COLO668 (cell line): ENCODE results near the gene ROMO1.
"Not testable (repeated sequence)": the region's sequence is repeated elsewhere in the genome, so short reads cannot be mapped to it uniquely, and the experiment has no call there.

ENCODE experiments used
- DNase-seq: peaks from one replicate; lab custom pipeline; 2025; ENCODE audit not compliant: unreplicated experiment; lab: John Stamatoyannopoulos, UW

The ROMO1 gene

DNA sequence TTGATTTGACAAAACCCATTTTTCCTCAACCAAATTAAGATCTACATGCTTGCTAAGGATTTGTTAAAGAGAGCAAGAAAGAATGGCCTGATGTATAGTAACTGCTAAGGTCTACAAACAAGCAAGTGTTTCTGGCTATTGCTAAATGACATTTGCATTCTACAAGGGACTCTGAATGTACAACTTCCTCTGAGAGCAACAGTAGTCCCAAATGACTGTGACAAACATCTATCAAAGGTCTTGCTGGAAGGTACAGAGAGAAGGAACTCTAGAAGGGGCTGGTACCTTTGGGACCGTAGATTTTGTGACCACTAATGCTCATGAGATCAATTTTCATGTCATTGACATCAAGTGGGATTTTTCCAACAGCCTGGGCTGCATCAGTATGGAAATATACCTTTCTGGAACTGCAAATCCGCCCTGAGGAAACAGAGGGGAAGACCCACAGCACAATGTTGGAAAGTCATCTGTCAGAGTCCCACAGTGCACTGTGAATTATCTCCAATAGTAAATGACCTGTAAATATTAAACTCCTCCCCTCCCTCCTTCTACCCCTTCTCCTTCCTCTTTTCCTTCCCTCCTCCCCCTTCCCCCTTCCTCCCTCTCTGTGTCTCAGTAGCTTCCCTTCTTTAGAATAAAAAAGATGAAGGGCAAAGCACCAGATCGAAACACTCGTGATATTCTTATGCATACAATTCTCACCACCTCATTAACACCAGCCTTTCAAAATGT lies 18.6 kb upstream of the ROMO1 start:
- DNase-seq = no peak

DNA sequence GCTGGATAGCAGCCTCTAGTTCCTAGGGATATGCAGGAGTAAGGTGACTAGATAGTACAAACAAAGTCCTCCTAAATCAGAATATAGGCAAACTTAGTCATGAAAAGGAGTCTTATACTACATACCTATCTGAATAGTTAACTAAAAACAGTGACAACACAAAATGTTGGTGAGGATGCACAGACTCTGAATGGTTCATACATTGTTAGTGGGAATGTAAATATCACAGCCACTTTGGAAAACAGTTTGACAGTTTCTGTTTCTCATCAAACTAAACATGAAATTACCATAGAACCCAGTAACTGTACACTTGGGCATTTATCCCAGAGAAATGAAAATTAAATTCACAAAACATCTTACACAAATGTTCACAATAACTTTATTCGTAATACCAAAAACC lies 17.2 kb upstream of the ROMO1 start:
- no peak for DNase-seq

DNA sequence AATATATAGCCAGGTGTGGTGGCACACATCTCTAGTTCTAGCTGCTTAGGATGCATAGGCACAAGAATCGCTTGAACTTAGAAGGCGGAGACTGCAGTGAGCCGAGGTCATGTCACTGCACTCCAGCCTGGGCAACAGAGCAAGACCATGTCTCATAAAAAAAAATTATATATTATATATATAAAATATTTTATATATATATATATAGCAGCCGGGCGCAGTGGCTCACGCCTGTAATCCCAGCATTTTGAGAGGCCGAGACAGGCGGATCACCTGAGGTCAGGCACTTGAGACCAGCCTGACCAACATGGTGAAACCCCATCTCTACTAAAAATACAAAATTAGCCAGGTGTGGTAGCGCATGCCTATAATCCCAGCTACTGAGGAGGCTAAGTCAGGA lies 13.8 kb upstream of the ROMO1 start:
- not testable (repeated sequence) for DNase-seq

DNA sequence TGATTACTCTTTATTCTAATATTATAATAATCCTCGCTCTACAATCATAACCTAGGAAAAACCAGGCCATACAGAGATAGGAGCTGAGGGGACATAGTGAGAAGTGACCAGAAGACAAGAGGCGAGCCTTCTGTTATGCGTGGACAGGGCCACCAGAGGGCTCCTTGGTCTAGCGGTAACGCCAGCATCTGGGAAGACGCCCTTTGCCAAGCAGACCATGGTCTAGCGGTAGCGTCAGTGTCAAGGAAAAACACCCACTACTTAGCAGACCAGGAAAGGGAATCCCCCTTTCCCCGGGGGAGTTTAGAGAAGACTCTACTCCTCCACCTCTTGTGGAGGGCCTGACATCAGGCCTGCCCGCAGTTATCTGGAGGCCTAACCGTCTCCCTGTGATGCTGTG lies 12.3 kb upstream of the ROMO1 start:
- not testable (repeated sequence) for DNase-seq

DNA sequence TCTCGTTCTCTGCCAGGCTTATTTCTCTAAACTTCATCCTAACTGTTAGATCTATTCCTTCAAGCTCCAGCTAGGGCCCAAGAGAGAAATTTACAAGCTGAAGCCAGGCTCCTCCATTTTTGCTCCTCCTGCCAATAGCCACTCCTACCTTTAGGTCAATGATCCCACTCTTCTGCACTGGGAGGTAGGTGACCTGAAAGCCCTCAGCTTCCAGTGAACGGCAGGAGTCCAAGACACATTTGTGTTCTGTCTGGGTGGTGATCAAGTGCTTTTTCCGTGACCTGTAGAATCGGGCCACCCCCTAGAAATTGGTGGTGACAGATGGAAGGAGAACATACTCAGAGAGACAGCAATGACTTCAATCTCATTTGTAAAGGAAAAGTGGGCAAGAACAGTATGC lies 8.9 kb upstream of the ROMO1 start:
- no peak for DNase-seq

DNA sequence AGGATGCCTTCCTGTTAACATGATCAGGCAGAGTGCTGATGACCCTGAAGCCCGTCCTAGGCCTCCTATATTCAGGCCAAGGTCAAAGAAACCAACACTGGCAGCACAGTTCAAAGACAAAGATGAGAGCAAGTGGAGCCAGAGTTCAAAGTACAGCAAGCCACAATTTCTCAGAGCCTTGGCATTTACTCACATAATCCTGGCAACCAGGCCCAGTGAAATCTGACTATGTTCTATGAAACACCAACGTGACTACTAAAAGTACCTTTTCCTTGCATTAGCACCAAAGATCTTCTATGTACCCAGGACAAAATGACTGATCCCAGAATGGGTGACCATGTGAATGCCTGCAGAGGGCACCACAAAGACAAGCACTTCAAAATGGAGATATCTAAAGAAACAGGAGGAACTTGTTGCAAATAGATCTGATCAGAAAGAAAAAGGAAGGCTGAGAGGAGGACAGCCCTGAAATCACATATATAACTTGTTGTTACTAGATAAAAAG lies 3.9 kb upstream of the ROMO1 start:
- DNase-seq = no peak

DNA sequence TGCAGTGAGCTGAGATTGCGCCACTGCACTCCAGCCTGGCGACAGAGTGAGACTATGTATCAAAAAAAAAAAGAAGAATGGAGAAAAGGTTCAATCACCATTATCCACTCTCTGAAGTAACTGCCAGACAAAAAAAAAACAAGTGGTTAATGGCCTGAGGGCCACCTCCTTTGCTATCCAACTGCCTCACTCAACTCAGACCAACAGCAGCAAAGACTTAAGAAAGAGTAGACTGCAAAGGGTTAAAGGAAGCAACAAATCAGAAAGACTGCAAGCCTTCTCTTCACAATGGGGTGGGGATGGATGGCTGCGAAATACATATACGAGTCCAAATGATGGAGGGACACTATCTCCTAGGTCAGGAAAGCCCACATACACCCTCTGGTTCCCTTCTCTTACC lies 3.2 kb upstream of the ROMO1 start:
- DNase-seq = no peak

DNA sequence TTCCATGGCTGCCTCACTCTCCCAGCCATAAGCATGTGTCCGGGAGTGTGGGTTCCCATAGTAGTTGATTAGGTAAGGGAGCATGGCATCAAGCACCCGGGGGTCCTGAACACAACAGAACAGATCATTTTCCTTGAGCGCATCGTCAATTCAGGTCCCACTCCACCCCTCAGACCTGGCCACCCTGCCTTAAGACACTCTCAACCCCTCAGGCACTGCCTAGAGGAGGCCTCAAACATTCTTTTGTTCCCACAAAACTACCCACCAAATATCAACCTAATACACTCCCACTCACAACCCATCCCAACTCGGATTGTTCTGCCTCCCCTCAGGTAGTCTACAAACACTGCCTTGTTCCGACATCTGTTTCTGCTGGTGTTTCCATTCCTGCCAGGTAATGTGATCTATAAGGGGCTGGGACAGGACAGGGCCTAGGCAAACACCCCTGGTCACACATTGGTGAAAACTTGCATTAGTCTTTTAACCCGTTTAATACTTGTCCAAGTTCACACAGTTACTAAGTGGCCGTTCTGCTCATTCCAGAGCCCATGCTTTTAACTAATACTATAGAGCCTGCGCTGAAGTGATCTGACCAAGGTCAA lies 1.4 kb upstream of the ROMO1 start:
- no peak for DNase-seq

DNA sequence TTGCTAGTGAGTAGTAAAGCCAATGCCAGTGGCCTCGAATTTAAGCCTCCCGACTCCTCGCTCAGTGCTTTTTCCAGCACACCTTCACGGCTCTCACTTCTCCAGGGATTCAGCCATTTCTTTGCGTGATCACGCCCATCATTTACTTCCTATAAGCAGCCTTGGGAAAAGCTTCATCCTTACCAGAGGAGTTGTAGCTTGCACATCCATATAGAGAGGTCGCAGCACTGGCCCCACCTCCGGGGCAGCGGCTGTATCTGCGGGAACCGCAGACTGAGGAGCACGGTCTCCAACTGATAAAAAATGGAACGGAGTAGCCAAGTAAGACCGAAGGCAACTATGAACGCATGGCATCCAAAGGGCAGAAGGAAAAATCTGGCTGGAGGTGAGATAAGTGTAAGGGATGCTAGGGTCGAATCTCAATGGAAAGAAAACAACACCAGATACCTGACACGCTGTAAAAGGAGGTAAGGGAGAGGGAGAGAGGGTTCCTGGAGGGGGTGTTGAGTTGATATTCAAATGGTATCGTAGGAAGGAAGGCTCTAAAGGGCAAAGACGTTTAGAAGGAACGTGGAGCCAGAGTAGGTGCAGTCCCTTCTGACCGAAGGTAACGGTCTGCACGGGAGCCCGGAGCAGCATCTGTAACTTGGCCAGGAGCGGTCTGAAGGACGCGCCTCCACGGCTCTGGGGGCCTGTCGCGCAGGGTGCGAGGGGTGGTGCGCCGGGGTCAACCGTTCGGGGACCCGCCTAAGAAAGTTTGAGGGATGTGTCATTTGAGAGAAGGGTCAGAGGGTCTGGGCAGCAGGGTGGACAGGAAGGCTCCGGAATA lies 693 bp upstream of the ROMO1 start:
- no peak for DNase-seq

DNA sequence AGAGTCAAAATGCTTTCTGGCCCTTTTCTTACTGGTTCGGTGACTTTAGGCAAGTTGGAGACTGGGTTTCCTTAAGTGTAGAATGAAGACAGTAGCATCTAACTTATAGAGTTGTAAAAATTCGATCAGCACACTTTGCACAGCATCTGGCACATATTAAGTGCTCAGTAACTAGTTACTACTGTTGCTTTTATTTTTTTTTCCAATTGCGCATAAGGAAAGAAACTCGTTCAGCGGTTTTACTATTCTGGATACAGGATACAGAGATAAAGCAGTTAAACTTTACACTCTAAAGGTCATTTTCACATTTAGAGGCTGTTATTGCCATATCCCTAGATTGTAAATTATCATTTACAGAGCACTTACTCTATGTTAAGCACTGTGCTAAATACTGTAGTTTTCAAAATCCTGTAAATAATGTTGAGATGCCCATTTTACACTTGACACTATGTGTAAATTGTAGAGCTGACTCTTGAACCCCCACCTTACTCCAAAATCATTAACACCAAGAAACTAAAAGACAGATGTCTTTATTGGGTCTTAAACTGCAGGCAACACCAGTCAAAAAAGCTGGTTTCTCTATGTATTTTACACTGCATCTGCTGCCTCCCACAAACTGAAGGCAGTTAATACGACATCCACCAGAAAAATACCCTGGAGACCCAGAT lies 886 bp downstream of the ROMO1 start:
- no peak for DNase-seq

DNA sequence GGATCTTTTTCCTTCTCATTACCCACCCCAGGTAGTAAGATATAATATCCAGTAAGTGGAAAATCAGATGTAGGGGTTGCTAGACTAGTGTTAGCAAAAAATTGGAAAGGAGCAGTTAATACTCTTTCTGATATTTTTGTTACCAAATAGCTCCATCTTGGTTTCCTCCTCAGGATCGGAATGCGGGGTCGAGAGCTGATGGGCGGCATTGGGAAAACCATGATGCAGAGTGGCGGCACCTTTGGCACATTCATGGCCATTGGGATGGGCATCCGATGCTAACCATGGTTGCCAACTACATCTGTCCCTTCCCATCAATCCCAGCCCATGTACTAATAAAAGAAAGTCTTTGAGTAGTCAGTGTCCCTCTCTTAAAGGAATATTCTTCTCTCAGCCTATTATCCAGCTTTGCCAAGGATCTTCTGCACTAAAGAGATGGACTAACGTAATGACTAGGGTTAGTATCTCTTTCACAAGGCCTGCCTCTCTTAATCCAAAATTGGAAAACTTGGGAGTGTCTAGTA lies 1.5 kb downstream of the ROMO1 start:
- DNase-seq = no peak

DNA sequence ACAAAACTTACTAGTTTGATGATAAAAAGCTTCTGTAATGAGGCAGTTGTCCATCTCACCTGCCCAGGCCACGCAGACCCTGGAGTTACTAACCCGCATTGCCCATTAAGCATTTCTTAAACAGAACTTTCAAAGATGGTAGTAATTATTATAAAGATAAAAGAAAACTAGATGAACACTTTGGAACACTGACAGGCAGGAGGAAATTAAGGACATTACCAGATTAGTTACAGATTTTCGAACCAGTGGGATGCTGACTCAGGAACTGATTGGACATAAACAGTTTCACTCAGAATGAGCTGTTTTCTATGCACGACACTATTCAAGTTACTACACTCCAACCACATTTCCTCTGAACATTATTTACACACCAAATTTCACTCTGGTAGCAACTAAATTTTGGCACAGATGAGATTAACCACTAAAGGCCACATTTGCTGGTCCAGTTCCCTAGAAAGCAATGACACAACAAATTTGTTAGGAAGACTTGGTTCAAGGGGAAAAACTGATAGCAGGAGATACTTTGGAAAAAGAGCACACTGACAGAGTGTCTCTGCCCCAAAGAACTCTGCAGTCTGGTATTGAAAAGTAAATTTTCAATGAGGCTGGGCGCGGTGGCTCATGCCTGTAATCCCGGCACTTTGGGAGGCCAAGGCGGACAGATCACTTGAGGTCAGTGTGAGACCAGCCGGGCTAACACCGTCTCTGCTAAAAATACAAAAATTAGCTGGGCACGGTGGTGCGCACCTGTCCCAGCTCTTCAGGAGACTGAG lies 3.0 kb downstream of the ROMO1 start:
- no peak for DNase-seq

DNA sequence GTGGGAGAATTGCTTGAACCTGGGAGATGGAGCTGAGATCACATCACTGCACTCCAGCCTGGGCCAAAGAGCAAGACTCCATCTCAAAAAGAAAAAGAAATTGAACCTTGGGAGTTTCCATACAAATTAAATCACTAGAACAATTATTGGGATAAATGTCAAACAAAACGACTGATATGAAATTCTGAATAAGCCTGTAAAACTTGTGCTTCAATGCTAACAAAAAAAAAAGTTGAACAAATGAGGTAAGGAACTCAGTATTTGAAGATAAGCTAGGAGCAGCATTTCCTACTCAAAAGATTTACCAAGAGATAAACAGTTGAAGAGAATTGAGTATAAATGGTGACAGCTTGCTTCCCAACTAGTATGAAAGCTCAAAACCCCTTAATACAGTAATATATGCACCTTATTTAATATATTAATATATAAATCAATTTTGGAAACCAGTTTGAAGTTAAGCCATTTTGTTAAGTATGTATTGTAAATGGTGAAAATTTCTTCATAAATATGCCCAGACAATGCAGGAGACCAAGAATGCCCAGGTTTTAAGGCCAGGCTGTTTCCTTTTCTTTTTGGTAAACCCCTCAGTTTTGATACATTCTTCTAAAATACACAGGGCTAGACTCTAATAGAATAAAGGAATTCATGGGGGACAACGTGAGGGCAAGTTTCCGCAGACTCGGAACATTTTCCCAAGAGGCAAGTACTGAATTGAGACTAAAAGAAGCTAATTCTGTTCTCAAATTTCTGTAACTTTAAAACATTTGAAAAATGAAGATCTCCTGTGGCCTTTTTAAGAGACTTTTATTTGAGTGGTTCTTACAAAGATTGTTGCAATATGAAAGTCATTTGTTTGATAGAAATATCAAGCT lies 3.9 kb downstream of the ROMO1 start:
- DNase-seq = no peak

DNA sequence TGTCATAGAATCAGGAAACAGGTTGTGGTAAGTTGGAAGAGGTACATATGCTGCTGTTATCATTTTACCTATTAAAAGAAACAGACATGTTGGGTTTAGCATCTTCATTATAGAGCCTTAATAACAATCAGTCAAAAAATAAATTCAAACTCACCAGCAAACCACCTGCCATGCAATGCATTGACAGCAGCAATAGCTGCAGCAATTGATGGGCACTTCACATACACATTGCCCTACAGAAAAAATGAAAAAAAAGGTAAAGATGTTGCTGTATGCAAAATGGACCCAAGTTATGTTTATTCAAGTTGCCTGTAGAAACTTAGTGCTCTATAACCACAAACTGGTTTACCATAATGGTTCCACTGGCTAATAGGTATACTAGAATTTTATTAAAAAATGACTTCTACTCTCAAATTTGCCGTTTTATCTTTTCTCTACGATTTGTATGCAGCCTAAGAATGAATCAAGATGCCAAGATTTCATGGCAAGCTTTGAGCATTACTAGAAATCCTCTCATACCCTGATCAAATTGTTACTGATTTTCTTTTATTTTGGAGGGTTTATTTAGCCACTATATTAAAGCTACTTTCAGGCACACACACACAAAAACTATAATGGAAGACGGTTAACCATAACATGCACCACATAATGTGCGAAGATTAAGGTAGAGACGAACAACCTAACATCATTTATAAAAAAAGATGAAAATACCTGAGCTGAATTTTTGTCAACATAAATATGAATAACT lies 5.5 kb downstream of the ROMO1 start:
- no peak for DNase-seq

DNA sequence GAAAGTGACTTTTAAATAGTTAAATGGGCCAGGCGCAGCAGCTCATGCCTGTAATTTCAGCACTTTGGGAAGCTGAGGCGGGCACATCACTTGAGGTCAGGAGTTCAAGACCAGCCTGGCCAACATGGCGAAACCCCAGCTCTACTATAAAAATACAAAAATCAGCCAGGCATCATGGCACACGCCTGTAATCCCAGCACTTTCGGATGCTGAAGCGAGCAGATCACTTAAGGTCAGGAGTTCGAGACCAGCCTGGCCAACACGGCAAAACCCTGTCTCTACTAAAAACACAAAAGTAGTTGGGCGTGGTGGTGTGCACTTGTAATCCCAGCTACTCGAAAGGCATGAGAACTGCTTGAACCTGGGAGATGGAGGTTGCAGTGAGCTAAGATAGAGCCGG lies 6.7 kb downstream of the ROMO1 start:
- DNase-seq = not testable (repeated sequence)

DNA sequence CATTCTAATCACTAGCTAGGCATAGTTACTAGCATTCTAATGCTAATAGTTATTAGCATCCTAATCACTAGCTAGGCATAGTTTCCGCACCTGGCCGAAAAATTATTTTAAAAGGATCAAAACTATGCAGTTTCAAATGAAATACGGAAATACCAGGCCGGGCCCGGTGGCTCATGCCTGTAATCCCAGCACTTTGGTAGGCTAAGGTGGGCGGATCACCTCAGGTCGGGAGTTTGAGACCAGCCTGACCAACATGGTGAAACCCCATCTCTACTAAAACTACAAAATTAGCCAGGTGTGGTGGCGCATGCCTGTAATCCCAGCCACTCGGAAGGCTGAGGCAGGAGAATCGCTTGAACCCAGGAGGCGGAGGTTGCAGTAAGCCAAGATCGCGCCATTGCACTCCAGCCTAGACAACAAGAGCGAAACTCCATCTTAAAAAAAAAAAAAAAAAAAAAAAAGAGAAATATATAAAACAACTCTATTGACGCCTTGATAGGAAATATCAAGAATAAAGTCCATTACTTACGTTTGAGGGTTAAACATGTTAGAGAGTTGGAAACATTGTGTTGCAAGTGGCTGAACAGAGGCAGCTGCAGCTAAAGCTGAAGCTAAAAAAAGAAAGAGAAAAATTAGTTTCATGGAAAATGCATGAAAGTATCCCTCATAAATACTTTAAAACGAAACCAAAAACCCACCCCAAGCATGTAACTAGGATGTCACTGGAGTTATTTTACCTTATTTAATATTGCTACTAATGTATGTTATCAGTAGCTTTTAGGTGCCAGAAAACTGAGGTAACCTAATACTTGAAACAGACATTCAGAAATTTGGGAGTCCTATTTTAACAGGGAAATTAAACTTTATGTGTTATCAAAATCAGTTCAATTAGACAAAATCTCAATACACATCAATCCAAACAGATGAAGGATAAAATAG lies 7.7 kb downstream of the ROMO1 start:
- DNase-seq = not testable (repeated sequence)

DNA sequence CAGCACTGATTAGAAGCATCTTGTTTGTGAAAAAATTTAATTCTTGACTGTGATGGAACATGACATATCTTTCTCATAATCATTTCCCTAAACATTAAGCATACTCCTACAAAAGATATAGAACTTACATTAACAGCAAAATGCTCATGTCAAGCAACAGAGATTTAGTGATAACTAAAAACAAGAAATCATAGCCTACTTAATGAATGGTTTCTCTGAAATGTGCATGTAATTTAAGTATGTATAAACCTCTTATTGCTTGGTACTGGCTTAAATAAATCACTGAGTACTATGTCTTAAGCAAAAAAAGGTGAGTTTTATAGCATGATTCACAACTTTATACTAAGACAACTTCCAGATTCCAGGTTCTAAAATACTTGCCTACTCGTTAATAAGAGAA lies 9.3 kb downstream of the ROMO1 start:
- no peak for DNase-seq

DNA sequence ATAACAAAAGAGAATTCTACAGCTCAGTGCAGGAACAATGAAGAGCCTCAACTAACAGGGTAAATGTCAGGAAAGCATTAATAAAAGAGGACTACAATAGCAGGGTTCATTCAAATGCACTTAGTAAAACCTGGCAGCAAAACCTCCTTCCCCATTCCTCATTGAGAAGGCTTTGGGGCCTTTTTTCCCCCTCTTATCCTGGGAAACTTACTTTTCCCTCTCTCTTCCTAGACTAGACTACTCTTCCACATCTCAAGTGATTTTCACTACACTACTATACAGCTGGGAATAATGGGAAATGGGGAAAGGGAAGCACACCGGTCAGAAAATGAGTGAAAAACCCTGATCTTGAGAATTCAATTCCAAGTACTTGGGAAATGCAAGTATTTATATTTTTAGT lies 10.1 kb downstream of the ROMO1 start:
- no peak for DNase-seq
